ENCODE measurements around the gene GALNT17. TPM values are rescaled to one million over a fixed set of nuclear protein-coding genes. Genes with fewer than 3 reads are reported as not detected.

GALNT17 gene
- total RNA-seq, 2 donors from 2014 or later, result 46.7 to 58.1 TPM

GRCh38 chr7:71721742-71722141, 589.8 kb downstream of the GALNT17 start:
- DNase-seq (ENCODE audit: low spot score), result no peak
- no peak for TF ChIP-seq POLR2AphosphoS5 (IDR thresholded peaks at IDR 0.05)
- no peak for TF ChIP-seq CTCF (IDR thresholded peaks at IDR 0.05)
- no peak for TF ChIP-seq POLR2A (IDR thresholded peaks at IDR 0.05)
- no peaks in the 10 kb centered on the region for H3K9me3 ChIP-seq
- no peak overlapping the region for H3K27ac ChIP-seq
- no peaks in the 10 kb centered on the region for H3K4me1 ChIP-seq (replicated peaks)
- H3K36me3 ChIP-seq, result no peaks in the 10 kb centered on the region
- WGBS, result 82% methylated on average over 3 of the region's 3 CpGs
- no peak overlapping the region for H3K4me3 ChIP-seq
- H3K27me3 ChIP-seq (replicated peaks; ENCODE audit: insufficient read depth), result no peaks in the 10 kb centered on the region
- intact Hi-C loops (cut with DNase I), result no loop called here

GRCh38 chr7:71723859-71724258, 591.9 kb downstream of the GALNT17 start:
- TF ChIP-seq POLR2AphosphoS5 (IDR thresholded peaks at IDR 0.05) (no peak), CTCF (IDR thresholded peaks at IDR 0.05) (no peak), POLR2A (IDR thresholded peaks at IDR 0.05) (no peak)
- intact Hi-C loops (cut with DNase I), result no loop called here
- DNase-seq (ENCODE audit: low spot score), result no peak
- 29% methylated on average over 6 of the region's 7 CpGs for WGBS
- Histone ChIP-seq H3K27me3 (replicated peaks; ENCODE audit: insufficient read depth) (no peaks in the 10 kb centered on the region), H3K4me3 (no peak overlapping the region), H3K9me3 (no peaks in the 10 kb centered on the region), H3K4me1 (replicated peaks) (no peaks in the 10 kb centered on the region), H3K36me3 (no peaks in the 10 kb centered on the region), H3K27ac (no peak overlapping the region)

GRCh38 chr7:71727347-71727746, 595.4 kb downstream of the GALNT17 start:
- WGBS, result 85% methylated on average over 1 of the region's 1 CpG
- H3K9me3 ChIP-seq, result no peaks in the 10 kb centered on the region

GRCh38 chr7:71731740-71732139, 599.8 kb downstream of the GALNT17 start:
- intact Hi-C loops (cut with DNase I), result loop anchor here (2.0 to 10.0 kb wide), 4 partner anchors 489 to 907 kb away; partner anchors contain the start of gene GALNT17
- 75% methylated on average over 9 of the region's 9 CpGs for WGBS
- Histone ChIP-seq H3K27me3 (replicated peaks; ENCODE audit: insufficient read depth) (no peaks in the 10 kb centered on the region), H3K4me1 (replicated peaks) (no peaks in the 10 kb centered on the region), H3K36me3 (no peaks in the 10 kb centered on the region), H3K27ac (no peak overlapping the region), H3K4me3 (no peak overlapping the region), H3K9me3 (no peaks in the 10 kb centered on the region)
- TF ChIP-seq CTCF (IDR thresholded peaks at IDR 0.05), result no peak
- TF ChIP-seq POLR2A (IDR thresholded peaks at IDR 0.05), result no peak
- no peak for TF ChIP-seq POLR2AphosphoS5 (IDR thresholded peaks at IDR 0.05)
- no peak for DNase-seq (ENCODE audit: low spot score)

More at GRCh38 chr7:71727347-71727746, 595.4 kb downstream of the GALNT17 start:
- intact Hi-C loops (cut with DNase I), result no loop called here
- Histone ChIP-seq H3K27me3 (replicated peaks; ENCODE audit: insufficient read depth) (no peaks in the 10 kb centered on the region), H3K4me3 (no peak overlapping the region), H3K36me3 (no peaks in the 10 kb centered on the region), H3K4me1 (replicated peaks) (no peaks in the 10 kb centered on the region), H3K27ac (no peak overlapping the region)
- no peak for DNase-seq (ENCODE audit: low spot score)
- TF ChIP-seq POLR2A (IDR thresholded peaks at IDR 0.05), result no peak
- TF ChIP-seq POLR2AphosphoS5 (IDR thresholded peaks at IDR 0.05), result no peak
- no peak for TF ChIP-seq CTCF (IDR thresholded peaks at IDR 0.05)

GRCh38 chr7:71733107-71733870, 601.3 kb downstream of the GALNT17 start:
- peak; percentile 12 for TF ChIP-seq POLR2AphosphoS5 (IDR thresholded peaks at IDR 0.05)
- no peak for TF ChIP-seq POLR2A (IDR thresholded peaks at IDR 0.05)
- TF ChIP-seq CTCF (IDR thresholded peaks at IDR 0.05), result peak; percentile 84 to 92 (median 90)
- intact Hi-C loops (cut with DNase I), result loop anchor here (2.0 to 10.0 kb wide), 4 partner anchors 491 to 908 kb away; partner anchors contain the start of gene GALNT17

More at GRCh38 chr7:71733107-71733870, 601.3 kb downstream of the GALNT17 start:
- 9% methylated on average over 11 of the region's 29 CpGs for WGBS
- Histone ChIP-seq H3K27me3 (replicated peaks; ENCODE audit: insufficient read depth) (no peaks in the 10 kb centered on the region), H3K4me3 (peak overlapping the region in 1 of 2 donors; percentile 23), H3K4me1 (replicated peaks) (no peaks in the 10 kb centered on the region), H3K27ac (no peak overlapping the region), H3K9me3 (no peaks in the 10 kb centered on the region), H3K36me3 (no peaks in the 10 kb centered on the region)
- DNase-seq (ENCODE audit: low spot score), result peak; percentile 82

Data from prostate gland (tissue), 2 donors.